AG09319 (cell line): ENCODE data around the gene PDCD4.

ENCODE experiments used
- DNase-seq: peaks from one replicate; pipeline ENCODE4 v3.0.0-alpha.2; 2010; ENCODE audit warnings: low read depth; ENCODE audit errors: extremely low read depth
- TF ChIP-seq, protein P1 (sequence below): IDR thresholded peaks from 2 replicates; pipeline ENCODE4 v1.5.1; 2011; ENCODE audit warnings: low read depth, mild to moderate bottlenecking, inconsistent platforms, low read length, moderate library complexity

The PDCD4 gene

DNA sequence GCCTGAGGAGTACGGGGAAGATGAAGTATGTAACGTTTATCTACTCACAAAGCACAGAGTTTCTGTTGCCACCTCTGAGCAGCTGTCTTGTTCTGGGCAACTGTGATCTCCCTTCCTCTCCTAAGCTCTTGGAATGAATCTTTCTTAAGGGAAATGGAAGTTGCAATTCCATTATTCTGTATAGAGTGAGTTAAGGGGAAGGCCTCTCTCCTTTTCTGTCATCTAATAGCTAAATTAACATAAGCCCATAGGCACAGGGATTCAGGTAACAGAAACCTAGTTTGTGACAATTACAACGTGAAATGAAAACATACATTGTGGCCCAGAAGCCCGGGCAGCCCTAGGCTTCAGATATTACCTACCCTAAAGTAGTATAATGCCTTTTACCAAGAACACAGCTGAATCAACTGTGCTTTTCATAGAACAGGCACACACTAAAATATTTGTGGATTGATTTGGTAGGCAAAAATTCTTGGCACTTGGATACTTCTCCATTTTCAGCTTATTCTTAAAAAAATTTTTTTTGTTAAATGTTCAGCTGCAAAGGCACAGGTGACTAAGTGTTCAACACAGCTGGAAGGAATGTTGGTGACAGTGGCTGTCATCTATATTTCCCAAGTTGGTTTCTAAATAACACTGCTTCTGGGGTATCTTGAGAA lies 3.8 kb upstream of the PDCD4 start:
- DNase-seq: no peak
- TF ChIP-seq, protein P1, sequence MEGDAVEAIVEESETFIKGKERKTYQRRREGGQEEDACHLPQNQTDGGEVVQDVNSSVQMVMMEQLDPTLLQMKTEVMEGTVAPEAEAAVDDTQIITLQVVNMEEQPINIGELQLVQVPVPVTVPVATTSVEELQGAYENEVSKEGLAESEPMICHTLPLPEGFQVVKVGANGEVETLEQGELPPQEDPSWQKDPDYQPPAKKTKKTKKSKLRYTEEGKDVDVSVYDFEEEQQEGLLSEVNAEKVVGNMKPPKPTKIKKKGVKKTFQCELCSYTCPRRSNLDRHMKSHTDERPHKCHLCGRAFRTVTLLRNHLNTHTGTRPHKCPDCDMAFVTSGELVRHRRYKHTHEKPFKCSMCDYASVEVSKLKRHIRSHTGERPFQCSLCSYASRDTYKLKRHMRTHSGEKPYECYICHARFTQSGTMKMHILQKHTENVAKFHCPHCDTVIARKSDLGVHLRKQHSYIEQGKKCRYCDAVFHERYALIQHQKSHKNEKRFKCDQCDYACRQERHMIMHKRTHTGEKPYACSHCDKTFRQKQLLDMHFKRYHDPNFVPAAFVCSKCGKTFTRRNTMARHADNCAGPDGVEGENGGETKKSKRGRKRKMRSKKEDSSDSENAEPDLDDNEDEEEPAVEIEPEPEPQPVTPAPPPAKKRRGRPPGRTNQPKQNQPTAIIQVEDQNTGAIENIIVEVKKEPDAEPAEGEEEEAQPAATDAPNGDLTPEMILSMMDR: no peak

DNA sequence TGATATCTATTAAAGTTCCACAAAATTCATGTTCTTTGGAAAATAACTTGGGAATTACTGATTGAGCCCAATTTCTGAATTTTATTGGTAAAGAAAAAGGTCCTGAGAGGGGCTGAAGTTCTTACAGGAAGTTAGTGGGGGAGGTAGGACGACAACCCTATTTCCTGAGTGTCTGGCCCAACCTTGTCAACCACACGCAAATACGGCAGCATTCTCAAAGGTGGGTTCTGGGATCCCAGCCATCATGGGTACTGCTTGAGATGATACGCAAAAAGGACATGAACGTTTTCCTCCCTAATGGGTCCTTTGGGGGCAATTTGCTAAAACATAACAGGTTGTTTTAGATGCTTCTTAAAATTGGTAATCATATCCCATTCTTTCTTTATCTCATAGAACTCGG lies 2.7 kb upstream of the PDCD4 start:
- TF ChIP-seq, protein P1: no peak
- DNase-seq: no peak

DNA sequence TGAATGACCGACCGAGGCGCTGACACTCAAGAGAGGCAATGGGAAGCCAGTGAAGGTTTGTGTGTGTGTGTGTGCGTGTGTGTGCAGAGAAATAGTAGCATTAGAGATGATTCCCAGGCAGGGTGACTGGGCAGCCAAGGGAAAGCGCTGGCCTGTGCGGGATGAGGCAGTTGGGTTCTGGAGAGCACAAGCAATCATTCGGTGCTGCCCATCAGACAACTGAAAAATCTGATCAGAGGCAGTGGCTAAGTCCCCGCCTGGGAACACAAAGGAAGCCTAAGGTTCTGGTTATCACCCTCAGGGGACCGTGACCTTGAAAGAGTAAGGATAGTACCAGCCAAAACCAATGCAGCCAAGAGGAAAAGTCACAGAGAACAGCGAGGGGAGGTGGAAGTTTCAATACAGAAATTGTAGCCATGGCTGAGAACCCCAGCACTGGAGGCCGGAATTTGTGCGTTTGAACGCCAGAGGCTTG lies 868 bp upstream of the PDCD4 start:
- TF ChIP-seq, protein P1: no peak
- no peak for DNase-seq

DNA sequence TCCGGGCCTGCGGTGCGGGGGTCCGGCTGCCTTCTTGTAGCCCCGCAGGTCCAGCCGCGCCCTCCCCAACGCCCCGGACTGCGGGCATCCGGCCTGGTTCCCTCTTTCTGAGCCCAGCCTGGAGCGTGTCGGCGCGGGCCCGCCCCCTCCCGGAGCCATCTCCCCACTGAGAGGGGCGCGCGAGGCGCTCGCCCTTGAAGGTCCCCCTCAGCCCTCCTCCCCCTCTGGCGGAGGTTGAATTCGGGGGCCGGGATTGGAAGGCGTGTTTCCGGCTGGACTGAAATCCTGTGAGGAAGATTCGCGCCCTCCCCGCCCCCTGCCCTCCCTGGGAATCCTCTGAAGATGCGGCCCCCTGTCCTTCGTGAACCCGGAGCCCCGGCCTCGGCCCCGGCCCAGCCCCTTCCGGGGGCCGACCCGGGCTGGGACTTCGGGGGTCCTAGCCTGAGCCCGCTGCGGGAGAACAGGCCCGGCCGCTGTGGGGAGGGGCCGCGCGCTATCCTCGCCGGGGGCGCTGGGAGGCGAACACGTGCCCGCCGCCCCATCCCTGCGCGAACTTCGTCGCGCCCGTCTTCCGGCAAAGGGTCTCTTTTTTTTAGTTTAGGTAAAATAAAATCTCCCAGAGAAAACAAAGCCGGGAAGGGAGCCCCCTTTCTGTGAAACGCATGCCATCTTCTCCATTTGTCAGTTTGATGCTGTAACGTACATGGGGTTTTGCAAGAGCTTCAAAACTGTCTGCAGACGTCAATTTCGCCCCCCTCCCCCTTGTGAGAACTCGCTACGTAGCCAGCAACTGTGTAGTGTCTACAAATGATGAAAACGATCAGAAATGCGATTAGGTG lies 636 bp downstream of the PDCD4 start:
- TF ChIP-seq, protein P1: peak; percentile 34
- DNase-seq: no peak

DNA sequence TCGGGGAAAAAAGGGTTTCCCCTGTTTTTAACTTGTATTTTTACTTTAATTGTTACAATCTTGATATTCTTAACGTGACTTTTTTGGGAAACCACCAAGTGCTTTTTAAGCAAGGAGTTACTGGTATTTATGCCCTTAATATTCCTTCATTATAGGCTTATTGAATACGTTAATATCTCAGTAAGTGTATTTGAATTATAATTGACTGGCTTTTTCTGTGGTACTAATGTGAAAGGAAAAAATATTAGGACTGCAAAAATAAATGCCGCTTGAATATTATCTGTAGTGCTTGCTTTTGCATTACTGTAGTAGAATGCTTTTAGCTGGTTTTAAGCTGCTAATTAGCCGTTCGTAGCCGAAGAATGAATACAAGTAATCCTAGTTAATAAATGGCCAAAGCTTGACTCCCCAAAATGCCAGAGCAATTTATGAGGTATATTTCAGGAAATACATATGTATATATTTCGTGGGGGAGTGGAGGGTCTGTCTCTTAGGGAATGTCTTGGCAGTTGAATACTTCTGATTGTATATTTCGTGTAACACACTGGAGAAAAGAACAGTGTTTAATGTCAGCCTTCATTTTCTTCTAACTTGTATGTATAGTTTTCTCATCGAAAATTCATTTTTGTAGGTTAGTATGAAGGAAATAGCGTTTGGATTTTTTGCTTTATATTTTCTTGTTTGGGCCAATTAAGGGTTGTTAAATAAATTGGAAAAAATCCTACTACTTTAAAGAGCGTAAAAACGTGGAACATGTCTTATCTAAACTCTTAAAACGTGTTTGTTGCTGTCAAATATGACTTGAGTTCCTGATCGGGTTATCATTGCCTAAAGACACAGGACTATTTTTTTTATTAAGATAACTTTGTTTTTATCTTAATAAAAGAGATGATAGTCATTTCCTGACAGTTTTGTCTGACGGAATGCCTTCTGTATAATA lies 1.5 kb downstream of the PDCD4 start:
- TF ChIP-seq, protein P1: no peak
- DNase-seq: no peak

DNA sequence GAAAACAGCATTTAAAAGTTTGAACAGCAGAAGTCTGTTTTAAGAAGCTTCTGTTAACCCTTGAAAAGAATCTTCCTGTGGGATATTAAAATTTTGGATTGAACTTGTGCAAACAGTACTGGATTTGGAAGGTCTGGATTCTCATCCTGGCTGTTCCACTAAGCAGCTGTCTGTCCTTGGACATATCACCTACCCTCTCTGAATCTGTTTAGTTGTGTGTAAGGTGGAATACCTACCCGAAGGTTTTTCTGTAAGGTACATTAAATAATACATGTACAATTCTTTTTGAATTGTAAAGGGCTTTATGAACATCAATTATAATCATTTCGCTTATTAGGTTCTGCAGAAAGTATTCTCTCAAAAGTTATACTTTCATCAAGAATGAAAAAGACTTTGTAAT lies 2.2 kb downstream of the PDCD4 start:
- TF ChIP-seq, protein P1: no peak
- no peak for DNase-seq
